ENCODE results near the gene SRD5A3.
"Not testable (repeated sequence)": the region's sequence is repeated elsewhere in the genome, so short reads cannot be mapped to it uniquely, and the experiment has no call there.

The SRD5A3 gene

GRCh38 chr4:55355555-55355954, 9.5 kb downstream of the SRD5A3 start:
- no peak for DNase-seq
- Histone ChIP-seq H3K36me3 (no peaks in the 10 kb centered on the region), H3K27ac (no peak overlapping the region), H3K27me3 (ENCODE audit: insufficient read depth, low read depth, severe bottlenecking) (no peaks in the 10 kb centered on the region), H3K9me3 (ENCODE audit: severe bottlenecking) (no peaks in the 10 kb centered on the region), H3K4me3 (ENCODE audit: low read depth, low read length) (no peak overlapping the region)
- no peak for TF ChIP-seq CTCF (IDR thresholded peaks at IDR 0.05; ENCODE audit: low read depth, low read length)

- Histone ChIP-seq H3K4me3 (ENCODE audit: low read depth, low read length) (no peak overlapping the region), H3K9me3 (ENCODE audit: severe bottlenecking) (no peaks in the 10 kb centered on the region), H3K27me3 (ENCODE audit: insufficient read depth, low read depth, severe bottlenecking) (no peaks in the 10 kb centered on the region), H3K27ac (no peak overlapping the region), H3K36me3 (no peaks in the 10 kb centered on the region)
- TF ChIP-seq CTCF (IDR thresholded peaks at IDR 0.05; ENCODE audit: low read depth, low read length): no peak
- no peak for DNase-seq
Observed at GRCh38 chr4:55356991-55357461, 11.0 kb downstream of the SRD5A3 start.

GRCh38 chr4:55358246-55358645, 12.2 kb downstream of the SRD5A3 start:
- no peaks in the 10 kb centered on the region for H3K9me3 ChIP-seq (ENCODE audit: severe bottlenecking)
- H3K27ac ChIP-seq: no peak overlapping the region
- no peak for TF ChIP-seq CTCF (IDR thresholded peaks at IDR 0.05; ENCODE audit: low read depth, low read length)
- H3K36me3 ChIP-seq: no peaks in the 10 kb centered on the region
- DNase-seq: no peak
- H3K4me3 ChIP-seq (ENCODE audit: low read depth, low read length): no peak overlapping the region
- no peaks in the 10 kb centered on the region for H3K27me3 ChIP-seq (ENCODE audit: insufficient read depth, low read depth, severe bottlenecking)

GRCh38 chr4:55358668-55359067, 12.6 kb downstream of the SRD5A3 start:
- Histone ChIP-seq H3K4me3 (ENCODE audit: low read depth, low read length) (no peak overlapping the region), H3K27me3 (ENCODE audit: insufficient read depth, low read depth, severe bottlenecking) (no peaks in the 10 kb centered on the region), H3K9me3 (ENCODE audit: severe bottlenecking) (no peaks in the 10 kb centered on the region), H3K36me3 (no peaks in the 10 kb centered on the region), H3K27ac (no peak overlapping the region)
- no peak for DNase-seq
- no peak for TF ChIP-seq CTCF (IDR thresholded peaks at IDR 0.05; ENCODE audit: low read depth, low read length)

GRCh38 chr4:55359397-55359916, 13.4 kb downstream of the SRD5A3 start:
- Histone ChIP-seq H3K9me3 (ENCODE audit: severe bottlenecking) (no peaks in the 10 kb centered on the region), H3K27ac (no peak overlapping the region), H3K4me3 (ENCODE audit: low read depth, low read length) (no peak overlapping the region), H3K27me3 (ENCODE audit: insufficient read depth, low read depth, severe bottlenecking) (no peaks in the 10 kb centered on the region), H3K36me3 (no peaks in the 10 kb centered on the region)
- no peak for TF ChIP-seq CTCF (IDR thresholded peaks at IDR 0.05; ENCODE audit: low read depth, low read length)
- no peak for DNase-seq

GRCh38 chr4:55362938-55363337, 16.9 kb downstream of the SRD5A3 start:
- H3K4me3 ChIP-seq (ENCODE audit: low read depth, low read length); DNase-seq: not testable (repeated sequence)

More at GRCh38 chr4:55362938-55363337, 16.9 kb downstream of the SRD5A3 start:
- H3K27ac ChIP-seq; H3K9me3 ChIP-seq (ENCODE audit: severe bottlenecking); H3K27me3 ChIP-seq (ENCODE audit: insufficient read depth, low read depth, severe bottlenecking); H3K36me3 ChIP-seq: not testable (repeated sequence)

Data from WERI-Rb-1 (cell line).